Panc1 (cell line): ENCODE measurements around the gene GPR33.
"Not testable (repeated sequence)": the region's sequence is repeated elsewhere in the genome, so short reads cannot be mapped to it uniquely, and the experiment has no call there.

Experiments used
- CTCF ChIP-seq: fragments of 450-650 bp; IDR thresholded peaks from 2 replicates; pipeline ENCODE4 v1.5.1; 2017; ENCODE audit warnings: mild to moderate bottlenecking
- POLR2AphosphoS5 ChIP-seq: IDR thresholded peaks from 2 replicates; pipeline ENCODE4 v1.6.1; 2012; ENCODE audit warnings: mild to moderate bottlenecking, low read depth, low read length, moderate library complexity
- REST ChIP-seq, 2 experiments: IDR thresholded peaks; 2 replicates each; pipeline ENCODE4 v1.6.1; 2011 to 2012; ENCODE audit warnings: low read depth in 2 of 2, control low read depth in 1 of 2, low read length in 1 of 2, mild to moderate bottlenecking in 1 of 2, moderate library complexity in 1 of 2; ENCODE audit not compliant: insufficient read depth in 1 of 2
- SIN3A ChIP-seq: IDR thresholded peaks from 2 replicates; pipeline ENCODE4 v1.6.1; 2012; ENCODE audit warnings: low read depth, mild to moderate bottlenecking, low read length, moderate library complexity, borderline replicate concordance; ENCODE audit not compliant: insufficient read depth
- TCF7L2 ChIP-seq: IDR thresholded peaks from 2 replicates; pipeline ENCODE4 v1.6.1; 2011; ENCODE audit warnings: mild to moderate bottlenecking, low read depth, low read length, inconsistent platforms

- TF ChIP-seq POLR2AphosphoS5; CTCF; REST (IDR thresholded peaks at IDR 0.05; ENCODE audit: insufficient read depth in 1 of 2, low read depth in 2 of 2, low read length in 1 of 2); SIN3A; TCF7L2: not testable (repeated sequence)
These were observed 50.7 kb downstream of the GPR33 start for GRCh38 chr14:31437045-31437691.
